ENCODE data around the gene IGF1R. TPM values are rescaled to one million over a fixed set of nuclear protein-coding genes. Genes with fewer than 3 reads are reported as not detected.

The IGF1R gene
- total RNA-seq, 1 experiment from 2014 or later = 71.3 TPM

DNA sequence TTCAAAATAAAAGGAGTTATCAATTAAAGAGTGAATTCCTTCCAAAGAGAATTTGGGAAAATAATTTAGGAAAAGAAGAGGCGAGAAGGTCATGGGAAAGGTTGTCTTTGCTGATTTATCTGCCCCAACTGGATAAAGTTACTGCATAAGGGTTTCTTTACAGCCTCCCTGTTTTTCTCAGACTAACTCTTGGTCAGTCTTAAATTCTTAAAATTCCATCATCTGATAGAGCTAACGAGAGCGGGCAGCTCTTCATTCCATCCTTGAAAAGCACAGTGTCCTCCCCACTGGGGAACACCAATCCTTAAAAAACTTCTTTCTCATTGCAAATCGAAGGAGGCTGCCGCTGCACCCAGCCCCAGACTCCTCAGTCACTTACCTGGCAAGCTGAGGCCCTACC, 252.0 kb downstream of the IGF1R start:
- BruUV-seq (replicated peaks) = no TSS peak
- Histone ChIP-seq H3K4me1 (replicated peaks; ENCODE audit: insufficient read depth) (peaks cover 41% of the 10 kb centered on the region), H3K4me2 (no peak overlapping the region), H3K9me3 (ENCODE audit: insufficient read depth, low read depth) (no peaks in the 10 kb centered on the region), H3K27ac (no peak overlapping the region), H4K20me1 (ENCODE audit: insufficient read depth) (no peaks in the 10 kb centered on the region), H3K27me3 (ENCODE audit: insufficient read depth, low read depth) (no peaks in the 10 kb centered on the region), H3K79me2 (ENCODE audit: low read depth) (peaks cover 15% of the 10 kb centered on the region; the same call in 1 of the 2 replicates), H2AFZ (no peak overlapping the region), H3K9me2 (ENCODE audit: insufficient read depth) (no peaks in the 10 kb centered on the region), H3K36me3 (ENCODE audit: low read depth) (no peaks in the 10 kb centered on the region), H3F3A (ENCODE audit: insufficient read depth, low read depth) (peaks cover 38% of the 10 kb centered on the region), H3K4me3 (no peak overlapping the region)
- TF ChIP-seq, protein P1, sequence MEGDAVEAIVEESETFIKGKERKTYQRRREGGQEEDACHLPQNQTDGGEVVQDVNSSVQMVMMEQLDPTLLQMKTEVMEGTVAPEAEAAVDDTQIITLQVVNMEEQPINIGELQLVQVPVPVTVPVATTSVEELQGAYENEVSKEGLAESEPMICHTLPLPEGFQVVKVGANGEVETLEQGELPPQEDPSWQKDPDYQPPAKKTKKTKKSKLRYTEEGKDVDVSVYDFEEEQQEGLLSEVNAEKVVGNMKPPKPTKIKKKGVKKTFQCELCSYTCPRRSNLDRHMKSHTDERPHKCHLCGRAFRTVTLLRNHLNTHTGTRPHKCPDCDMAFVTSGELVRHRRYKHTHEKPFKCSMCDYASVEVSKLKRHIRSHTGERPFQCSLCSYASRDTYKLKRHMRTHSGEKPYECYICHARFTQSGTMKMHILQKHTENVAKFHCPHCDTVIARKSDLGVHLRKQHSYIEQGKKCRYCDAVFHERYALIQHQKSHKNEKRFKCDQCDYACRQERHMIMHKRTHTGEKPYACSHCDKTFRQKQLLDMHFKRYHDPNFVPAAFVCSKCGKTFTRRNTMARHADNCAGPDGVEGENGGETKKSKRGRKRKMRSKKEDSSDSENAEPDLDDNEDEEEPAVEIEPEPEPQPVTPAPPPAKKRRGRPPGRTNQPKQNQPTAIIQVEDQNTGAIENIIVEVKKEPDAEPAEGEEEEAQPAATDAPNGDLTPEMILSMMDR (conservative IDR thresholded peaks at IDR 0.05) = no peak
- TF ChIP-seq EZH2 (IDR thresholded peaks at IDR 0.05; ENCODE audit: low read depth) = no peak
- intact Hi-C loops (cut with micrococcal nuclease; ENCODE audit: unreplicated experiment) = loop anchor here (5.0 kb wide), 2 partner anchors 123 to 458 kb away; no protein-coding TSS in a partner anchor
- POLR2A ChIA-PET (ENCODE audit: unreplicated experiment) = no interaction called here
- DNase-seq = no peak
- CTCF ChIA-PET = no interaction called here

DNA sequence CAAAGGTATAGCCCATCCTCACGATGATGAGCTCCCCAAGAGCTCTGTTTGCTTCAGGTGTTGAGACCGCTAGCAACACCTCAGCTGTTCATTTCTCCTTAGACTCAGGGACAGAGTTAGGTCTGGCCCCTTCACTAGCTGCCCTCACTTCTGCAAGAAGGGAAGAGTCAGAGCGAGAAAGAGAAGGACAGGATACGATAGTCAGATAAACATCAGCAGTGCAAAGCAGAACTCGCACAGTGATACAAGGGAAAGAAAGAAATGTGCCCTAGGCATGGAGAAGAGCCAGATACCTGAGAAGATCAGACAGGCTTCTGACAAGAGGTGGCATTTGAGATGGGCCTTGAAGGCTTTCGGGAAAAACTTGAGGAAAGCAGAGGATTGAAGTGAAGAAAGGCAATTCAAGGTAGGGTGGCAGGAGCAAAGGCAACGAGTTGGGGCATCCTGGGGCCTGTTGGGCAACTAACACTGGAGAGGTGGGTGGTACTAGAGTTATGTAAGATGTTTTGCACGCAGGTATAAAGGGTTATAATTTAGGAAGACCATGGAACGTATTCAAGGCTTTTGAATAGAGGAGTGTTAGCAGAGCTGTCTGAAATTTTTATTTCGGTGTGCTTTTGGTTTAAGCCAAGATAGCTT, 253.2 kb downstream of the IGF1R start:
- Histone ChIP-seq H3K4me2 (no peak overlapping the region), H3K36me3 (ENCODE audit: low read depth) (no peaks in the 10 kb centered on the region), H3F3A (ENCODE audit: insufficient read depth, low read depth) (peaks cover 26% of the 10 kb centered on the region), H3K4me3 (no peak overlapping the region), H3K27me3 (ENCODE audit: insufficient read depth, low read depth) (no peaks in the 10 kb centered on the region), H3K9me2 (ENCODE audit: insufficient read depth) (no peaks in the 10 kb centered on the region), H4K20me1 (ENCODE audit: insufficient read depth) (no peaks in the 10 kb centered on the region), H3K9me3 (ENCODE audit: insufficient read depth, low read depth) (no peaks in the 10 kb centered on the region), H3K27ac (no peak overlapping the region), H3K79me2 (ENCODE audit: low read depth) (peaks cover 15% of the 10 kb centered on the region; the same call in 1 of the 2 replicates), H2AFZ (no peak overlapping the region), H3K4me1 (replicated peaks; ENCODE audit: insufficient read depth) (peaks cover 29% of the 10 kb centered on the region)
- POLR2A ChIA-PET (ENCODE audit: unreplicated experiment) = no interaction called here
- TF ChIP-seq EZH2 (IDR thresholded peaks at IDR 0.05; ENCODE audit: low read depth) = no peak
- TF ChIP-seq, protein P1 (conservative IDR thresholded peaks at IDR 0.05) = no peak
- CTCF ChIA-PET = no interaction called here
- BruUV-seq (replicated peaks) = no TSS peak
- no peak for DNase-seq
- intact Hi-C loops (cut with micrococcal nuclease; ENCODE audit: unreplicated experiment) = loop anchor here (5.0 kb wide), 2 partner anchors 124 to 459 kb away; no protein-coding TSS in a partner anchor

DNA sequence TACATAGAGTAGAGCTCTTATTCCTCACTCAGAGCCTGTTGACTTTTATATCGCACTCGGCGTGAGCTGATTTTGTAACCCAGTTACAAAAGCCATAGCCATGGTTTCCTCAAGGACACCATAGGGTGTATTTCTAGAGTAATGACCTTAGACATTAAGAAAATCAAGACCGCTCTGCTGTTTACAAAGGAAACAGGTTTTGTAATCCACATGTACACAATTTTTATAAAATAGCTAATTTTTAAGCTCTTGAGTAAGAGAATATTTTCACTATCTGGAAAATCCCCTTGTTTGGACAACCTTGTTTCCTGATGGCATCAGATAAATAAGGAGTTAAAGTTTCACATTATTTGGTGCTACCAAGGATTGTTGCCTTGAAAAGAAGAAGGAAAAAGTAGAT, 254.6 kb downstream of the IGF1R start:
- intact Hi-C loops (cut with micrococcal nuclease; ENCODE audit: unreplicated experiment) = loop anchor here (5.0 kb wide), 2 partner anchors 126 to 461 kb away; no protein-coding TSS in a partner anchor
- no TSS peak for BruUV-seq (replicated peaks)
- Histone ChIP-seq H3K9me3 (ENCODE audit: insufficient read depth, low read depth) (no peaks in the 10 kb centered on the region), H3K27ac (no peak overlapping the region), H3K36me3 (ENCODE audit: low read depth) (no peaks in the 10 kb centered on the region), H3K27me3 (ENCODE audit: insufficient read depth, low read depth) (no peaks in the 10 kb centered on the region), H3K4me3 (no peak overlapping the region), H4K20me1 (ENCODE audit: insufficient read depth) (no peaks in the 10 kb centered on the region), H3K4me2 (no peak overlapping the region), H3K79me2 (ENCODE audit: low read depth) (peaks cover 15% of the 10 kb centered on the region; the same call in 1 of the 2 replicates), H2AFZ (no peak overlapping the region), H3K9me2 (ENCODE audit: insufficient read depth) (no peaks in the 10 kb centered on the region), H3K4me1 (replicated peaks; ENCODE audit: insufficient read depth) (peaks cover 15% of the 10 kb centered on the region), H3F3A (ENCODE audit: insufficient read depth, low read depth) (peaks cover 12% of the 10 kb centered on the region)
- ChIA-PET CTCF (no interaction called here), POLR2A (ENCODE audit: unreplicated experiment) (no interaction called here)
- no peak for DNase-seq
- TF ChIP-seq, protein P1 (conservative IDR thresholded peaks at IDR 0.05) = no peak
- no peak for TF ChIP-seq EZH2 (IDR thresholded peaks at IDR 0.05; ENCODE audit: low read depth)
